H1 (cell line): ENCODE results near the gene EPYC. TPM values are rescaled to one million over a fixed set of nuclear protein-coding genes. Genes with fewer than 3 reads are reported as not detected.

Source experiments
- CTCF ChIA-PET: fragments of 300-600 bp; sonication (Branson Sonifier 250); formaldehyde crosslinking; loops from one replicate; lab custom pipeline; 2021; ENCODE audit not compliant: partially characterized antibody; lab: Charles Lee
- POLR2A ChIA-PET: fragments of 300-600 bp; sonication (Branson Sonifier 250); formaldehyde crosslinking; loops from one replicate; lab custom pipeline; 2021; ENCODE audit warnings: inconsistent platforms; ENCODE audit not compliant: partially characterized antibody; lab: Charles Lee
- DNase-seq, 2 experiments: peaks; one replicate each; pipeline versions ENCODE4 v3.0.0 to v3.0.0-alpha.2; 2010 to 2022; ENCODE audit warnings: low spot score in 2 of 2, low read depth in 1 of 2, mixed read lengths in 1 of 2
- FAIRE-seq: peaks from 2 replicates; lab custom pipeline; 2011; peaks lifted over from hg19 to GRCh38; lab: Jason Lieb, UNC
- H2AFZ ChIP-seq: 2 replicates; pipeline ENCODE4 v1.8.1; 2012; ENCODE audit warnings: low read length, inconsistent platforms
- H2AK5ac ChIP-seq: 2 replicates; pipeline ENCODE4 v1.6.1; 2013; ENCODE audit warnings: low read depth, low read length
- H2BK120ac ChIP-seq: replicated peaks from 2 replicates; pipeline ENCODE3; 2013; ENCODE audit warnings: low read depth, low read length, inconsistent platforms
- H2BK12ac ChIP-seq: 2 replicates; pipeline ENCODE4 v1.6.1; 2013; ENCODE audit warnings: low read depth, low read length
- H2BK15ac ChIP-seq: 2 replicates; pipeline ENCODE4 v1.6.1; 2013; ENCODE audit warnings: low read length
- H2BK20ac ChIP-seq: 2 replicates; pipeline ENCODE4 v1.6.1; 2013; ENCODE audit warnings: low read length
- H2BK5ac ChIP-seq: 2 replicates; pipeline ENCODE4 v1.6.1; 2013; ENCODE audit warnings: low read depth, low read length
- H3K14ac ChIP-seq: 2 replicates; pipeline ENCODE4 v1.6.1; 2013; ENCODE audit warnings: inconsistent platforms; ENCODE audit not compliant: insufficient read length
- H3K18ac ChIP-seq: 2 replicates; pipeline ENCODE4 v1.6.1; 2013; ENCODE audit warnings: low read length; ENCODE audit errors: extremely low read depth
- H3K23ac ChIP-seq: 2 replicates; pipeline ENCODE4 v1.6.1; 2013; ENCODE audit warnings: inconsistent platforms; ENCODE audit not compliant: insufficient read length
- H3K23me2 ChIP-seq: 2 replicates; pipeline ENCODE4 v1.6.1; 2013; ENCODE audit warnings: low read depth, low read length
- H3K27ac ChIP-seq: 2 replicates; pipeline ENCODE4 v1.6.1; 2011; ENCODE audit warnings: low read depth, low read length, inconsistent platforms
- H3K27me3 ChIP-seq, 4 experiments: replicated peaks in 1 of 4; 1 replicate in 1 of 4; 2 replicates in 3 of 4; pipeline versions ENCODE4 v1.6.1 to v1.8.1; 2011 to 2013; ENCODE audit warnings: low read length in 3 of 4, mild to moderate bottlenecking in 3 of 4, inconsistent platforms in 2 of 4, mixed read lengths in 2 of 4, moderate library complexity in 1 of 4; ENCODE audit not compliant: control insufficient read depth in 3 of 4, insufficient read depth in 3 of 4; ENCODE audit errors: extremely low read depth in 1 of 4
- H3K36me3 ChIP-seq, 4 experiments: 2 replicates each; pipeline versions ENCODE4 v1.6.1 to v1.8.1; 2011 to 2013; ENCODE audit warnings: mild to moderate bottlenecking in 4 of 4, low read length in 3 of 4, moderate library complexity in 2 of 4, control low read depth in 1 of 4, inconsistent platforms in 1 of 4; ENCODE audit not compliant: insufficient read depth in 4 of 4, control insufficient read depth in 2 of 4
- H3K4ac ChIP-seq: replicated peaks from 2 replicates; pipeline ENCODE3; 2013; ENCODE audit warnings: low read length, low read depth, mixed read lengths, inconsistent platforms; ENCODE audit not compliant: insufficient read length
- H3K4me1 ChIP-seq, 4 experiments: replicated peaks in 1 of 4; 1 replicate in 1 of 4; 2 replicates in 3 of 4; pipeline versions ENCODE4 v1.6.1 to v1.8.1; 2011 to 2013; ENCODE audit warnings: low read length in 3 of 4, inconsistent platforms in 2 of 4, mixed read lengths in 1 of 4; ENCODE audit not compliant: insufficient read depth in 4 of 4, control insufficient read depth in 3 of 4
- H3K4me2 ChIP-seq, 2 experiments: 2 replicates each; pipeline versions ENCODE4 v1.6.1 to v1.8.1; 2011 to 2013; ENCODE audit warnings: low read depth in 2 of 2, low read length in 2 of 2, control low read depth in 1 of 2, inconsistent platforms in 1 of 2, mild to moderate bottlenecking in 1 of 2; ENCODE audit not compliant: insufficient read depth in 1 of 2
- H3K4me3 ChIP-seq, 4 experiments: fragments of 200-600, 300-600 bp in 1 of 4; sonication (generic), shearing (Covaris generic), sonication (Bioruptor Twin) in 1 of 4; 2 replicates each; pipeline versions ENCODE4 v1.5.1 to v1.8.1; 2011 to 2016; ENCODE audit warnings: low read length in 4 of 4, low read depth in 3 of 4, control low read depth in 2 of 4, inconsistent platforms in 2 of 4, mild to moderate bottlenecking in 2 of 4, mixed read lengths in 1 of 4, moderate library complexity in 1 of 4; ENCODE audit not compliant: insufficient read depth in 2 of 4; ENCODE audit errors: extremely low read depth in 1 of 4
- H3K56ac ChIP-seq: replicated peaks from 2 replicates; pipeline ENCODE3; 2013; ENCODE audit warnings: low read depth, mild to moderate bottlenecking, mixed read lengths, low read length, inconsistent platforms; ENCODE audit not compliant: insufficient read length
- H3K79me1 ChIP-seq: 2 replicates; pipeline ENCODE4 v1.6.1; 2013; ENCODE audit warnings: low read depth, low read length, control low read depth
- H3K79me2 ChIP-seq, 2 experiments: 2 replicates each; pipeline versions ENCODE4 v1.6.1 to v1.8.1; 2012 to 2013; ENCODE audit warnings: low read length in 2 of 2, mild to moderate bottlenecking in 2 of 2, inconsistent platforms in 1 of 2; ENCODE audit not compliant: insufficient read depth in 2 of 2, control insufficient read depth in 1 of 2
- H3K9ac ChIP-seq, 4 experiments: replicated peaks in 1 of 4; 1 replicate in 1 of 4; 2 replicates in 3 of 4; pipeline versions ENCODE4 v1.6.1 to v1.8.1; 2011 to 2013; ENCODE audit warnings: low read depth in 3 of 4, low read length in 3 of 4, control low read depth in 2 of 4, mild to moderate bottlenecking in 2 of 4, moderate library complexity in 2 of 4, inconsistent platforms in 1 of 4; ENCODE audit errors: extremely low read depth in 1 of 4
- H3K9me3 ChIP-seq, 2 experiments: 2 replicates each; pipeline versions ENCODE4 v1.6.1 to v1.8.1; 2012 to 2013; ENCODE audit warnings: mild to moderate bottlenecking in 2 of 2, moderate library complexity in 2 of 2, control low read depth in 1 of 2, inconsistent platforms in 1 of 2, low read depth in 1 of 2, low read length in 1 of 2, mixed read lengths in 1 of 2; ENCODE audit not compliant: insufficient read depth in 2 of 2
- H4K20me1 ChIP-seq, 2 experiments: replicated peaks in 1 of 2; 2 replicates each; pipeline versions ENCODE3 to v1.8.1; 2011 to 2013; ENCODE audit warnings: inconsistent platforms in 2 of 2, low read length in 2 of 2, mild to moderate bottlenecking in 1 of 2; ENCODE audit not compliant: insufficient read depth in 2 of 2, control insufficient read depth in 1 of 2
- H4K5ac ChIP-seq: 2 replicates; pipeline ENCODE4 v1.6.1; 2013; ENCODE audit warnings: low read length, low read depth, mixed read lengths, inconsistent platforms; ENCODE audit not compliant: insufficient read length
- H4K8ac ChIP-seq: 2 replicates; pipeline ENCODE4 v1.8.0; 2013; ENCODE audit warnings: mild to moderate bottlenecking, moderate library complexity, low read length, inconsistent platforms; ENCODE audit not compliant: insufficient read depth; ENCODE audit errors: extremely low read depth
- H4K91ac ChIP-seq: replicated peaks from 2 replicates; pipeline ENCODE3; 2013; ENCODE audit warnings: low read length, mixed read lengths, inconsistent platforms; ENCODE audit not compliant: insufficient read length
- CEBPB ChIP-seq: IDR thresholded peaks from 2 replicates; pipeline ENCODE4 v1.6.1; 2012; ENCODE audit warnings: low read depth, low read length
- CTBP2 ChIP-seq: IDR thresholded peaks from 2 replicates; pipeline ENCODE4 v1.7.0; 2011; ENCODE audit warnings: borderline replicate concordance, mild to moderate bottlenecking, moderate library complexity, mixed read lengths, low read length; ENCODE audit not compliant: insufficient read depth, insufficient read length
- EGR1 ChIP-seq: IDR thresholded peaks from 2 replicates; pipeline ENCODE4 v1.6.1; 2011; ENCODE audit warnings: low read depth, low read length, borderline replicate concordance
- JUND ChIP-seq: IDR thresholded peaks from 2 replicates; pipeline ENCODE4 v1.6.1; 2011; ENCODE audit warnings: mild to moderate bottlenecking, improper control_type of control experiment, low read length
- KDM4A ChIP-seq: IDR thresholded peaks from one replicate; pipeline ENCODE4 v1.7.1; 2012; ENCODE audit warnings: low read depth, mild to moderate bottlenecking, moderate library complexity, low read length, inconsistent platforms; ENCODE audit not compliant: severe bottlenecking
- NRF1 ChIP-seq: IDR thresholded peaks from 2 replicates; pipeline ENCODE4 v1.6.1; 2011; ENCODE audit warnings: mild to moderate bottlenecking, low read depth, low read length, improper control_type of control experiment
- RAD21 ChIP-seq, 2 experiments: IDR thresholded peaks in 1 of 2; conservative IDR thresholded peaks in 1 of 2; 2 replicates each; pipeline ENCODE4 v1.6.1; 2011; ENCODE audit warnings: low read depth in 2 of 2, low read length in 2 of 2, improper control_type of control experiment in 1 of 2, inconsistent platforms in 1 of 2, mild to moderate bottlenecking in 1 of 2, moderate library complexity in 1 of 2
- RNF2 ChIP-seq: fragments of 200-900, 300-1000 bp; sonication (generic); IDR thresholded peaks from 2 replicates; pipeline ENCODE4 v1.7.1; 2016; ENCODE audit warnings: borderline replicate concordance, low read depth, mild to moderate bottlenecking, antibody characterized with exemption, low read length; ENCODE audit not compliant: poor library complexity, severe bottlenecking; ENCODE audit errors: missing control alignments
- SIRT6 ChIP-seq: IDR thresholded peaks from one replicate; pipeline ENCODE4 v1.7.1; 2012; ENCODE audit warnings: low read length, inconsistent platforms
- TAF1 ChIP-seq: IDR thresholded peaks from 2 replicates; pipeline ENCODE4 v1.6.1; 2011; ENCODE audit warnings: mild to moderate bottlenecking, low read depth, low read length
- TBP ChIP-seq: IDR thresholded peaks from 2 replicates; pipeline ENCODE4 v1.6.1; 2011; ENCODE audit warnings: low read depth, low read length, improper control_type of control experiment
- ZNF274 ChIP-seq: IDR thresholded peaks from 2 replicates; pipeline ENCODE4 v1.7.0; 2012; ENCODE audit warnings: low read length, borderline replicate concordance; ENCODE audit errors: extremely low read depth
- WGBS, 2 experiments: shearing (Covaris generic) in 1 of 2; methylation state at CpG; one replicate each; pipeline versions ENCODE4 v1.1.6 to v1.1.7; 2013 to 2015; ENCODE audit warnings: low lambda C conversion rate in 2 of 2, mixed read lengths in 2 of 2, inconsistent platforms in 1 of 2, low coverage in 1 of 2, missing lambda C conversion rate in 1 of 2; ENCODE audit not compliant: insufficient replicate concordance in 2 of 2, insufficient coverage in 1 of 2, insufficient read length in 1 of 2; ENCODE audit errors: extremely low coverage in 1 of 2, missing lambda C conversion rate in 1 of 2; 5-methylcytosine and 5-hydroxymethylcytosine counted together
- polyA plus RNA-seq, 7 experiments: library from polyadenylated mRNA; depleted of rRNA in 3 of 7; stranded (reverse) in 5 of 7; unstranded in 2 of 7; fragments of >200 nt in 5 of 7; fragments of 200-250 nt in 2 of 7; gene quantifications; 1 replicate in 5 of 7; 2 replicates in 1 of 7; 4 replicates in 1 of 7; pipeline versions ENCODE4 v1.2.1 to v1.2.3, GENCODE V29; 2011 to 2013; ENCODE audit warnings: missing spikeins in 2 of 7, mixed read lengths in 2 of 7
- total RNA-seq: library from RNA; stranded (reverse); fragmentation: NEBNext Ultra II Directional; extraction: Animal tissue kit (Norgen Biotek cat#: 25700); gene quantifications from 2 replicates; pipeline ENCODE4 v1.2.1, GENCODE V29; 2021
- TF ChIP-seq, protein P1 (sequence below): IDR thresholded peaks from 2 replicates; pipeline ENCODE4 v1.6.1; 2011; ENCODE audit warnings: low read length, improper control_type of control experiment

EPYC gene
- total and polyA plus RNA-seq, 2 of the 8 experiments (the other 6 are each of a cell fraction or from before 2014, with no cell fraction given) = not detected

GRCh38 chr12:90958347-90958746 lies 46.4 kb downstream of the EPYC start:
- CTCF ChIA-PET = interaction anchor here (0.9 to 2.8 kb wide), 10 partner anchors 11 to 408 kb away, joined by 3 to 14 read pairs (median 3); no protein-coding TSS in a partner anchor
- POLR2A ChIA-PET = no interaction called here
- TF ChIP-seq ZNF274 (no peak), RNF2 (no peak), CEBPB (no peak), RAD21 (IDR thresholded peaks at IDR 0.05 in 1 of 2, conservative IDR thresholded peaks at IDR 0.05 in 1 of 2; ENCODE audit: low read depth in 2 of 2, low read length in 2 of 2) (no peak), CTBP2 (no peak), SIRT6 (no peak), JUND (no peak), EGR1 (no peak), KDM4A (no peak), NRF1 (no peak), TBP (no peak), TAF1 (no peak)
- TF ChIP-seq, protein P1, sequence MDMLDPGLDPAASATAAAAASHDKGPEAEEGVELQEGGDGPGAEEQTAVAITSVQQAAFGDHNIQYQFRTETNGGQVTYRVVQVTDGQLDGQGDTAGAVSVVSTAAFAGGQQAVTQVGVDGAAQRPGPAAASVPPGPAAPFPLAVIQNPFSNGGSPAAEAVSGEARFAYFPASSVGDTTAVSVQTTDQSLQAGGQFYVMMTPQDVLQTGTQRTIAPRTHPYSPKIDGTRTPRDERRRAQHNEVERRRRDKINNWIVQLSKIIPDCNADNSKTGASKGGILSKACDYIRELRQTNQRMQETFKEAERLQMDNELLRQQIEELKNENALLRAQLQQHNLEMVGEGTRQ = no peak

More at GRCh38 chr12:90958347-90958746, 46.4 kb downstream of the EPYC start:
- Histone ChIP-seq H3K9me3 (peaks cover 0 to 12% of the 10 kb centered on the region in 2 experiments; a peak in 1 of 4 replicates), H3K23ac (no peak overlapping the region), H3K27me3 (no peaks in the 10 kb centered on the region), H3K79me1 (no peaks in the 10 kb centered on the region), H4K20me1 (no peaks in the 10 kb centered on the region), H3K4ac (no peak overlapping the region), H3K4me1 (no peaks in the 10 kb centered on the region), H2AK5ac (no peak overlapping the region), H2BK120ac (no peak overlapping the region), H3K23me2 (no peaks in the 10 kb centered on the region), H4K5ac (no peak overlapping the region), H3K27ac (no peak overlapping the region), H3K56ac (no peak overlapping the region), H2BK20ac (no peak overlapping the region), H3K9ac (no peak overlapping the region), H3K4me3 (no peak overlapping the region), H4K8ac (no peak overlapping the region), H2BK5ac (no peak overlapping the region), H2BK15ac (no peak overlapping the region), H2AFZ (no peak overlapping the region), H3K18ac (no peak overlapping the region), H3K14ac (no peak overlapping the region), H3K4me2 (no peak overlapping the region), H4K91ac (no peak overlapping the region), H2BK12ac (no peak overlapping the region), H3K36me3 (no peaks in the 10 kb centered on the region), H3K79me2 (no peaks in the 10 kb centered on the region)
- DNase-seq = no peak
- FAIRE-seq = no peak
- 86% methylated on average over 3 of the region's 3 CpGs; no CpG with 5 or more reads in 1 of the 2 experiments for WGBS, 2 experiments
